IMR-90 (cell line): ENCODE data around the gene FBXW7. TPM values are rescaled to one million over a fixed set of nuclear protein-coding genes. Genes with fewer than 3 reads are reported as not detected.

Source experiments
- ATAC-seq: fragments of 200-7000 bp; cut with Tn5 transposase; 2 replicates; pipeline ENCODE4 v1.9.1; 2020; ENCODE audit warnings: low read depth, mild to moderate bottlenecking, moderate library complexity
- BruUV-seq: library from RNA; stranded (reverse); fragments of 400-500 nt; replicated peaks from 2 replicates; lab custom pipeline; 2021; lab: Mats Ljungman, UMichigan
- CTCF ChIA-PET: fragments of 300-600 bp; formaldehyde crosslinking; extraction: SDS; loops from one replicate; lab custom pipeline; 2021; ENCODE audit warnings: antibody characterized with exemption; lab: Yijun Ruan, JAX
- POLR2A ChIA-PET: fragments of 300-600 bp; sonication (Branson Sonifier 250); formaldehyde crosslinking; loops from one replicate; lab custom pipeline; 2022; ENCODE audit warnings: antibody characterized with exemption; ENCODE audit not compliant: unreplicated experiment; lab: Charles Lee
- DNase-seq: peaks from one replicate; pipeline ENCODE4 v3.0.0; 2013
- H2AFZ ChIP-seq: replicated peaks from 2 replicates; pipeline ENCODE3; 2013; ENCODE audit warnings: low read length, mild to moderate bottlenecking; ENCODE audit not compliant: poor library complexity
- H2AK5ac ChIP-seq: 2 replicates; pipeline ENCODE4 v1.6.1; 2013; ENCODE audit warnings: low read depth, low read length, inconsistent platforms
- H2AK9ac ChIP-seq: replicated peaks from 2 replicates; pipeline ENCODE3; 2013; ENCODE audit warnings: mild to moderate bottlenecking, low read depth, low read length, moderate library complexity; ENCODE audit not compliant: poor library complexity
- H2BK120ac ChIP-seq: 2 replicates; pipeline ENCODE4 v1.6.1; 2013; ENCODE audit warnings: low read depth, low read length, inconsistent platforms
- H2BK15ac ChIP-seq: 3 replicates; pipeline ENCODE4 v1.6.1; 2013; ENCODE audit warnings: low read depth, low read length, inconsistent platforms
- H2BK20ac ChIP-seq: 2 replicates; pipeline ENCODE4 v1.6.1; 2013; ENCODE audit warnings: low read depth, mild to moderate bottlenecking, inconsistent platforms, low read length, moderate library complexity
- H2BK5ac ChIP-seq: 2 replicates; pipeline ENCODE4 v1.6.1; 2013; ENCODE audit warnings: mild to moderate bottlenecking, low read depth, low read length, inconsistent platforms; ENCODE audit not compliant: poor library complexity, severe bottlenecking
- H3K14ac ChIP-seq: replicated peaks from 2 replicates; pipeline ENCODE4 v1.6.1; 2013; ENCODE audit warnings: low read depth, low read length, inconsistent platforms
- H3K18ac ChIP-seq: 2 replicates; pipeline ENCODE4 v1.6.1; 2013; ENCODE audit warnings: low read depth, low read length, control low read depth
- H3K23ac ChIP-seq: 2 replicates; pipeline ENCODE4 v1.6.1; 2013; ENCODE audit warnings: low read depth, low read length, inconsistent platforms
- H3K27ac ChIP-seq: 2 replicates; pipeline ENCODE4 v1.5.1; 2013; ENCODE audit warnings: mild to moderate bottlenecking, control low read depth, low read length; ENCODE audit not compliant: insufficient read depth
- H3K27me3 ChIP-seq: 2 replicates; pipeline ENCODE4 v1.6.1; 2013; ENCODE audit warnings: low read length; ENCODE audit not compliant: control insufficient read depth, insufficient read depth
- H3K36me3 ChIP-seq: 2 replicates; pipeline ENCODE4 v1.6.1; 2013; ENCODE audit warnings: low read length, mixed read lengths; ENCODE audit not compliant: control insufficient read depth, insufficient read depth
- H3K4ac ChIP-seq: 2 replicates; pipeline ENCODE4 v1.6.1; 2013; ENCODE audit warnings: low read depth, low read length, inconsistent platforms
- H3K4me1 ChIP-seq: 2 replicates; pipeline ENCODE4 v1.6.1; 2013; ENCODE audit warnings: low read length, mixed read lengths; ENCODE audit not compliant: control insufficient read depth, insufficient read depth
- H3K4me2 ChIP-seq: 2 replicates; pipeline ENCODE4 v1.6.1; 2013; ENCODE audit warnings: low read depth, mild to moderate bottlenecking, control low read depth, low read length, moderate library complexity
- H3K4me3 ChIP-seq: 2 replicates; pipeline ENCODE4 v1.5.1; 2013; ENCODE audit warnings: low read depth, mild to moderate bottlenecking, control low read depth, low read length, moderate library complexity; ENCODE audit not compliant: insufficient read depth
- H3K56ac ChIP-seq: 2 replicates; pipeline ENCODE4 v1.6.1; 2013; ENCODE audit warnings: low read length, inconsistent platforms; ENCODE audit not compliant: insufficient read depth; ENCODE audit errors: extremely low read depth
- H3K79me1 ChIP-seq, 2 experiments: 2 replicates each; pipeline ENCODE4 v1.6.1; 2013; ENCODE audit warnings: low read length in 2 of 2, inconsistent platforms in 1 of 2, low read depth in 1 of 2
- H3K9ac ChIP-seq: 2 replicates; pipeline ENCODE4 v1.6.1; 2013; ENCODE audit warnings: low read depth, low read length, control low read depth
- H3K9me1 ChIP-seq: 2 replicates; pipeline ENCODE4 v1.6.1; 2013; ENCODE audit warnings: low read length, inconsistent platforms; ENCODE audit not compliant: insufficient read depth
- H3K9me3 ChIP-seq: 2 replicates; pipeline ENCODE4 v1.6.1; 2013; ENCODE audit warnings: low read length; ENCODE audit not compliant: control insufficient read depth, insufficient read depth
- H4K20me1 ChIP-seq: 2 replicates; pipeline ENCODE4 v1.6.1; 2013; ENCODE audit warnings: low read length, inconsistent platforms; ENCODE audit not compliant: insufficient read depth
- H4K5ac ChIP-seq: 2 replicates; pipeline ENCODE4 v1.6.1; 2013; ENCODE audit warnings: mild to moderate bottlenecking, low read depth, low read length, control low read depth
- H4K8ac ChIP-seq, 2 experiments: 2 replicates each; pipeline ENCODE4 v1.6.1; 2013; ENCODE audit warnings: low read depth in 2 of 2, low read length in 2 of 2, control low read depth in 1 of 2, inconsistent platforms in 1 of 2
- H4K91ac ChIP-seq: 2 replicates; pipeline ENCODE4 v1.6.1; 2013; ENCODE audit warnings: low read depth, low read length, inconsistent platforms; ENCODE audit not compliant: insufficient read depth
- BHLHE40 ChIP-seq: fragments of 150-350 bp; IDR thresholded peaks from 2 replicates; pipeline ENCODE4 v1.6.1; 2016; ENCODE audit warnings: mild to moderate bottlenecking, low read depth, low read length
- CEBPB ChIP-seq: IDR thresholded peaks from 2 replicates; pipeline ENCODE4 v1.6.1; 2012; ENCODE audit warnings: low read depth, low read length, improper control_type of control experiment
- CHD1 ChIP-seq: IDR thresholded peaks from 2 replicates; pipeline ENCODE4 v1.6.1; 2012; ENCODE audit warnings: low read depth, low read length, improper control_type of control experiment
- FOS ChIP-seq: fragments of 150-350 bp; IDR thresholded peaks from 2 replicates; pipeline ENCODE4 v1.6.1; 2016; ENCODE audit warnings: low read depth, low read length
- MAFK ChIP-seq: IDR thresholded peaks from 2 replicates; pipeline ENCODE4 v1.6.1; 2012; ENCODE audit warnings: low read depth, low read length, improper control_type of control experiment
- MAZ ChIP-seq: IDR thresholded peaks from 2 replicates; pipeline ENCODE4 v1.6.1; 2012; ENCODE audit warnings: low read depth, mild to moderate bottlenecking, low read length, improper control_type of control experiment, moderate library complexity, borderline replicate concordance
- MXI1 ChIP-seq: IDR thresholded peaks from 2 replicates; pipeline ENCODE4 v1.6.1; 2012; ENCODE audit warnings: low read depth, mild to moderate bottlenecking, low read length, moderate library complexity, borderline replicate concordance
- NFE2L2 ChIP-seq: fragments of 150-350 bp; IDR thresholded peaks from 2 replicates; pipeline ENCODE4 v1.6.1; 2016; ENCODE audit warnings: low read depth, mild to moderate bottlenecking, low read length
- POLR2A ChIP-seq: IDR thresholded peaks from 2 replicates; pipeline ENCODE4 v1.6.1; 2012; ENCODE audit warnings: mild to moderate bottlenecking, low read depth, low read length
- RAD21 ChIP-seq: IDR thresholded peaks from 2 replicates; pipeline ENCODE4 v1.6.1; 2012; ENCODE audit warnings: low read length, improper control_type of control experiment
- RCOR1 ChIP-seq: IDR thresholded peaks from 2 replicates; pipeline ENCODE4 v1.6.1; 2012; ENCODE audit warnings: mild to moderate bottlenecking, low read length, improper control_type of control experiment; ENCODE audit not compliant: insufficient replicate concordance
- RFX5 ChIP-seq: IDR thresholded peaks from 2 replicates; pipeline ENCODE4 v1.8.0; 2012; ENCODE audit warnings: low read depth, mild to moderate bottlenecking, low read length, moderate library complexity
- SMC3 ChIP-seq: fragments of 150-350 bp; IDR thresholded peaks from 2 replicates; pipeline ENCODE4 v1.6.1; 2016; ENCODE audit warnings: low read depth, mild to moderate bottlenecking, antibody characterized with exemption, low read length, moderate library complexity
- WGBS, 2 experiments: methylation state at CpG; one replicate each; pipeline versions ENCODE4 v1.1.5 to v1.1.7; 2013; ENCODE audit warnings: missing lambda C conversion rate in 2 of 2; ENCODE audit not compliant: insufficient read length in 1 of 2; ENCODE audit errors: extremely low coverage in 2 of 2; 5-methylcytosine and 5-hydroxymethylcytosine counted together
- dilution Hi-C: fragments of 300-500 bp; cut with HindIII; formaldehyde crosslinking; loops from one replicate; pipeline ENCODE4 v1.14.3; 2018; ENCODE audit warnings: low sequenced_read_pairs; ENCODE audit not compliant: unreplicated experiment
- in situ Hi-C: fragments of 300-500 bp; cut with MboI; formaldehyde crosslinking; loops from 3 replicates; pipeline ENCODE4 v1.14.3; 2019; ENCODE audit warnings: low sequenced_read_pairs, inconsistent platforms, mixed read lengths
- intact Hi-C: fragments of 100-400 bp; cut with micrococcal nuclease; formaldehyde crosslinking; loops from 2 replicates; pipeline ENCODE4 v1.10.0; 2022
- polyA plus RNA-seq, 3 experiments: library from polyadenylated mRNA; depleted of rRNA; stranded (reverse); fragments of >200 nt; gene quantifications; 2 replicates each; pipeline ENCODE4 v1.2.3, GENCODE V29; 2012; ENCODE audit warnings: low replicate concordance in 1 of 3
- total RNA-seq: library from RNA; depleted of rRNA; stranded (reverse); fragments of >200 nt; gene quantifications from 2 replicates; pipeline ENCODE4 v1.2.3, GENCODE V29; 2012
- TF ChIP-seq, protein P1 (sequence below): conservative IDR thresholded peaks from 2 replicates; pipeline ENCODE4 v1.5.1; 2012; ENCODE audit warnings: mild to moderate bottlenecking, low read depth, low read length, improper control_type of control experiment
- TF ChIP-seq, protein P2 (sequence below): fragments of 150-350 bp; IDR thresholded peaks from 2 replicates; pipeline ENCODE4 v1.6.1; 2017; ENCODE audit warnings: mild to moderate bottlenecking, antibody characterized with exemption, low read length, low read depth
- TF ChIP-seq, protein P3 (sequence below): fragments of 150-350 bp; IDR thresholded peaks from 2 replicates; pipeline ENCODE4 v1.6.1; 2016; ENCODE audit warnings: low read depth, mild to moderate bottlenecking, low read length, moderate library complexity, borderline replicate concordance

The FBXW7 gene
- total and polyA plus RNA-seq, 2 of the 4 experiments (the other 2 are of a cell fraction): 7.2 to 27.4 TPM

DNA sequence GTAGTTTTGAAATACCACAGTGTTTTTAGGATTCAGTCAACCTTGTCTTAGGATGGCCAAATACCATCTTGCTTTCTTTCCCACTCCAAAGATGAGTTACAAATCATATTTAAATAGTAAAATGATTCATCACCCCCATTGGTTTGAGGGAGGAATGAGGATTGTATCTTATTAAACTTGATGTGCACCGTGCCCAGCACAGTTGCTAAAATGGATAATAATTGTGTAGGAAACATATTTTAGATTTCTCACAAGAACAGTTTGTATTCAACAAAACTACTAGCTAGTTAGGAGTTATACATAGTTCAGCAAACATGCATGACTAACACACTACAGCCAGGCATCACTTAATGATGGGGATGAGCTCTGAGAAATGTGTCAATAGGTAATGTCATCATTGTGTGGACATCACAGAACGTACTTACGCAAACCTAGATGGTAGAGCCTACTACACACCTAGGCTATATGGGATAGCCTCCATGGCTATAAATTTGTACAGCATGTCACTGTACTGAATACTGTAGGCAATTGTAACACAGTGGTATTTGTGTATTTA, 245.4 kb downstream of the FBXW7 start:
- Histone ChIP-seq H2BK15ac (no peak overlapping the region), H3K56ac (no peak overlapping the region), H3K4me3 (no peak overlapping the region), H2BK20ac (no peak overlapping the region), H2BK5ac (no peak overlapping the region), H3K18ac (no peak overlapping the region), H4K8ac (no peak overlapping the region), H4K5ac (no peak overlapping the region), H3K79me1 (no peaks in the 10 kb centered on the region), H3K27ac (no peak overlapping the region), H4K20me1 (no peaks in the 10 kb centered on the region), H2AK9ac (no peak overlapping the region), H3K4me1 (no peaks in the 10 kb centered on the region), H3K27me3 (peaks cover 30% of the 10 kb centered on the region), H3K4me2 (no peak overlapping the region), H3K9ac (no peak overlapping the region), H4K91ac (no peak overlapping the region), H3K9me1 (no peaks in the 10 kb centered on the region), H3K9me3 (no peaks in the 10 kb centered on the region), H3K23ac (no peak overlapping the region), H2AK5ac (no peak overlapping the region), H2AFZ (no peak overlapping the region), H2BK120ac (no peak overlapping the region), H3K36me3 (no peaks in the 10 kb centered on the region), H3K14ac (no peak overlapping the region), H3K4ac (no peak overlapping the region)
- intact Hi-C loops (no loop called here), in situ Hi-C loops (no loop called here), dilution Hi-C loops (no loop called here)
- TF ChIP-seq, protein P1, sequence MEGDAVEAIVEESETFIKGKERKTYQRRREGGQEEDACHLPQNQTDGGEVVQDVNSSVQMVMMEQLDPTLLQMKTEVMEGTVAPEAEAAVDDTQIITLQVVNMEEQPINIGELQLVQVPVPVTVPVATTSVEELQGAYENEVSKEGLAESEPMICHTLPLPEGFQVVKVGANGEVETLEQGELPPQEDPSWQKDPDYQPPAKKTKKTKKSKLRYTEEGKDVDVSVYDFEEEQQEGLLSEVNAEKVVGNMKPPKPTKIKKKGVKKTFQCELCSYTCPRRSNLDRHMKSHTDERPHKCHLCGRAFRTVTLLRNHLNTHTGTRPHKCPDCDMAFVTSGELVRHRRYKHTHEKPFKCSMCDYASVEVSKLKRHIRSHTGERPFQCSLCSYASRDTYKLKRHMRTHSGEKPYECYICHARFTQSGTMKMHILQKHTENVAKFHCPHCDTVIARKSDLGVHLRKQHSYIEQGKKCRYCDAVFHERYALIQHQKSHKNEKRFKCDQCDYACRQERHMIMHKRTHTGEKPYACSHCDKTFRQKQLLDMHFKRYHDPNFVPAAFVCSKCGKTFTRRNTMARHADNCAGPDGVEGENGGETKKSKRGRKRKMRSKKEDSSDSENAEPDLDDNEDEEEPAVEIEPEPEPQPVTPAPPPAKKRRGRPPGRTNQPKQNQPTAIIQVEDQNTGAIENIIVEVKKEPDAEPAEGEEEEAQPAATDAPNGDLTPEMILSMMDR: no peak
- no peak for TF ChIP-seq NFE2L2
- no peak for TF ChIP-seq RFX5
- no peak for TF ChIP-seq RCOR1
- no peak for TF ChIP-seq POLR2A
- no peak for TF ChIP-seq MAZ
- no peak for TF ChIP-seq CHD1
- TF ChIP-seq, protein P2, sequence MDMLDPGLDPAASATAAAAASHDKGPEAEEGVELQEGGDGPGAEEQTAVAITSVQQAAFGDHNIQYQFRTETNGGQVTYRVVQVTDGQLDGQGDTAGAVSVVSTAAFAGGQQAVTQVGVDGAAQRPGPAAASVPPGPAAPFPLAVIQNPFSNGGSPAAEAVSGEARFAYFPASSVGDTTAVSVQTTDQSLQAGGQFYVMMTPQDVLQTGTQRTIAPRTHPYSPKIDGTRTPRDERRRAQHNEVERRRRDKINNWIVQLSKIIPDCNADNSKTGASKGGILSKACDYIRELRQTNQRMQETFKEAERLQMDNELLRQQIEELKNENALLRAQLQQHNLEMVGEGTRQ: no peak
- TF ChIP-seq SMC3: no peak
- no peak for TF ChIP-seq RAD21
- no peak for TF ChIP-seq FOS
- no peak for TF ChIP-seq CEBPB
- TF ChIP-seq BHLHE40: no peak
- no peak for TF ChIP-seq MAFK
- no peak for TF ChIP-seq MXI1
- TF ChIP-seq, protein P3, sequence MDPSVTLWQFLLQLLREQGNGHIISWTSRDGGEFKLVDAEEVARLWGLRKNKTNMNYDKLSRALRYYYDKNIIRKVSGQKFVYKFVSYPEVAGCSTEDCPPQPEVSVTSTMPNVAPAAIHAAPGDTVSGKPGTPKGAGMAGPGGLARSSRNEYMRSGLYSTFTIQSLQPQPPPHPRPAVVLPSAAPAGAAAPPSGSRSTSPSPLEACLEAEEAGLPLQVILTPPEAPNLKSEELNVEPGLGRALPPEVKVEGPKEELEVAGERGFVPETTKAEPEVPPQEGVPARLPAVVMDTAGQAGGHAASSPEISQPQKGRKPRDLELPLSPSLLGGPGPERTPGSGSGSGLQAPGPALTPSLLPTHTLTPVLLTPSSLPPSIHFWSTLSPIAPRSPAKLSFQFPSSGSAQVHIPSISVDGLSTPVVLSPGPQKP: no peak
- WGBS, 2 experiments: no CpG with 5 or more reads among the region's 3 CpGs
- DNase-seq (no peak), ATAC-seq (no peak)
- CTCF ChIA-PET: no interaction called here
- POLR2A ChIA-PET: no interaction called here
- BruUV-seq: no TSS peak
